IPS-20b (cell line): Measurements from ENCODE around the gene CERKL.

Experiments
- H3K27ac ChIP-seq: one replicate; pipeline ENCODE4 v1.5.1; 2013; ENCODE audit warnings: low read length
- H3K27me3 ChIP-seq: 2 replicates; pipeline ENCODE4 v1.6.1; 2013; ENCODE audit warnings: mild to moderate bottlenecking, low read length, inconsistent platforms; ENCODE audit not compliant: insufficient read depth
- H3K36me3 ChIP-seq: 2 replicates; pipeline ENCODE4 v1.6.1; 2013; ENCODE audit warnings: low read depth, mild to moderate bottlenecking, inconsistent platforms, low read length, moderate library complexity; ENCODE audit not compliant: insufficient read depth
- H3K4me1 ChIP-seq: 2 replicates; pipeline ENCODE4 v1.6.1; 2013; ENCODE audit warnings: mild to moderate bottlenecking, control low read depth, inconsistent platforms, low read length, moderate library complexity; ENCODE audit not compliant: insufficient read depth
- H3K4me3 ChIP-seq: 2 replicates; pipeline ENCODE4 v1.5.1; 2013; ENCODE audit warnings: mild to moderate bottlenecking, low read length, inconsistent platforms
- H3K9ac ChIP-seq: 2 replicates; pipeline ENCODE4 v1.6.1; 2013; ENCODE audit warnings: low read depth, mild to moderate bottlenecking, inconsistent platforms, low read length, moderate library complexity
- H3K9me3 ChIP-seq: 2 replicates; pipeline ENCODE4 v1.6.1; 2013; ENCODE audit warnings: mild to moderate bottlenecking, low read depth, low read length, inconsistent platforms; ENCODE audit not compliant: insufficient read depth

CERKL gene

GRCh38 chr2:181526014-181526413 lies 130.9 kb downstream of the CERKL start:
- Histone ChIP-seq H3K27me3 (no peaks in the 10 kb centered on the region), H3K4me1 (no peaks in the 10 kb centered on the region), H3K9me3 (no peaks in the 10 kb centered on the region), H3K9ac (no peak overlapping the region), H3K36me3 (no peaks in the 10 kb centered on the region), H3K4me3 (no peak overlapping the region), H3K27ac (no peak overlapping the region)

GRCh38 chr2:181523756-181524155 lies 133.1 kb downstream of the CERKL start:
- no peak overlapping the region for H3K9ac ChIP-seq
- no peak overlapping the region for H3K4me3 ChIP-seq
- H3K27me3 ChIP-seq: no peaks in the 10 kb centered on the region
- no peaks in the 10 kb centered on the region for H3K9me3 ChIP-seq
- no peak overlapping the region for H3K27ac ChIP-seq
- no peaks in the 10 kb centered on the region for H3K4me1 ChIP-seq
- no peaks in the 10 kb centered on the region for H3K36me3 ChIP-seq

- H3K9ac ChIP-seq: no peak overlapping the region
- H3K27ac ChIP-seq: no peak overlapping the region
- no peaks in the 10 kb centered on the region for H3K27me3 ChIP-seq
- no peak overlapping the region for H3K4me3 ChIP-seq
- H3K36me3 ChIP-seq: no peaks in the 10 kb centered on the region
- H3K4me1 ChIP-seq: no peaks in the 10 kb centered on the region
- H3K9me3 ChIP-seq: no peaks in the 10 kb centered on the region
These were observed 136.7 kb downstream of the CERKL start for GRCh38 chr2:181520253-181520652.

- H3K36me3 ChIP-seq: no peaks in the 10 kb centered on the region
- no peaks in the 10 kb centered on the region for H3K9me3 ChIP-seq
- H3K4me3 ChIP-seq: no peak overlapping the region
- H3K4me1 ChIP-seq: no peaks in the 10 kb centered on the region
- no peaks in the 10 kb centered on the region for H3K27me3 ChIP-seq
- no peak overlapping the region for H3K9ac ChIP-seq
- no peak overlapping the region for H3K27ac ChIP-seq
These were observed 139.1 kb downstream of the CERKL start for GRCh38 chr2:181517685-181518301.

- no peaks in the 10 kb centered on the region for H3K9me3 ChIP-seq
- no peak overlapping the region for H3K4me3 ChIP-seq
- no peaks in the 10 kb centered on the region for H3K36me3 ChIP-seq
- H3K9ac ChIP-seq: no peak overlapping the region
- peaks cover 3% of the 10 kb centered on the region; the same call in 1 of the 2 replicates for H3K4me1 ChIP-seq
- no peaks in the 10 kb centered on the region for H3K27me3 ChIP-seq
- H3K27ac ChIP-seq: no peak overlapping the region
These were observed 139.9 kb downstream of the CERKL start for GRCh38 chr2:181516992-181517391.

- no peaks in the 10 kb centered on the region for H3K36me3 ChIP-seq
- H3K4me3 ChIP-seq: no peak overlapping the region
- no peak overlapping the region for H3K9ac ChIP-seq
- H3K4me1 ChIP-seq: peaks cover 4% of the 10 kb centered on the region; the same call in 1 of the 2 replicates
- H3K27me3 ChIP-seq: no peaks in the 10 kb centered on the region
- H3K27ac ChIP-seq: no peak overlapping the region
- no peaks in the 10 kb centered on the region for H3K9me3 ChIP-seq
These were observed 141.2 kb downstream of the CERKL start for GRCh38 chr2:181515719-181516118.

DNA sequence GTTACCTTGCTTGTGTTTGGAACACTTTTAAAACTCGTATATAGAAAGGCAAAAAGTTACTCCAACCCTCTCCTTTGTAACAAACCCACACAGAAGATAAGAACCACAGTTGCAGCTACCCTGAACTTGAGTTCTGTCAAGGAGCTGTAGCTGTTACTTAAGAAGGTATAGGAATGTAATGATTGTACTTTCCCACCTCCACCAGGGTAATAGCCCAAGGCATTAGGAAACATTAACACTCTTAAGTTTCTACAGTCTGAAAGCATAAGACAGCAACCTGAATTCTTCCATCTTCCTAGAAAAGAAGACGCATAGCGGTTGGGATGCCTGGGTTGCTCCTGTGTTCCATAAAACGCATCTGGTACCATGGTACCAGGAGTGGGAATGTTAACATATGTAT lies 156.7 kb downstream of the CERKL start:
- Histone ChIP-seq H3K4me3 (no peak overlapping the region), H3K4me1 (peaks cover 8% of the 10 kb centered on the region)

GRCh38 chr2:181499231-181499630 lies 157.7 kb downstream of the CERKL start:
- H3K9me3 ChIP-seq: no peaks in the 10 kb centered on the region
- H3K27me3 ChIP-seq: no peaks in the 10 kb centered on the region
- H3K4me1 ChIP-seq: peaks cover 6% of the 10 kb centered on the region
- H3K36me3 ChIP-seq: no peaks in the 10 kb centered on the region
- no peak overlapping the region for H3K4me3 ChIP-seq
- no peak overlapping the region for H3K9ac ChIP-seq
- no peak overlapping the region for H3K27ac ChIP-seq

More for the DNA sequence above, 156.7 kb downstream of the CERKL start:
- Histone ChIP-seq H3K36me3 (no peaks in the 10 kb centered on the region), H3K27ac (no peak overlapping the region), H3K9me3 (no peaks in the 10 kb centered on the region), H3K9ac (no peak overlapping the region), H3K27me3 (no peaks in the 10 kb centered on the region)
